Hepatic stellate cell (primary cell): ENCODE measurements around the gene VPS9D1.

Experiments used
- DNase-seq: peaks from one replicate; pipeline ENCODE4 v3.0.0; 2011; ENCODE audit warnings: low spot score

VPS9D1 gene

GRCh38 chr16:89732142-89732917 is 11.6 kb upstream of the VPS9D1 start:
- DNase-seq, result no peak

- DNase-seq, result no peak
Measured at GRCh38 chr16:89730610-89731234, 10.0 kb upstream of the VPS9D1 start.

- DNase-seq, result no peak
Measured at GRCh38 chr16:89729863-89730593, 9.3 kb upstream of the VPS9D1 start.

- no peak for DNase-seq
Measured at GRCh38 chr16:89729293-89729692, 8.6 kb upstream of the VPS9D1 start.

GRCh38 chr16:89727406-89728120 is 6.9 kb upstream of the VPS9D1 start:
- no peak for DNase-seq

GRCh38 chr16:89723279-89724250 is 2.9 kb upstream of the VPS9D1 start:
- no peak for DNase-seq

- no peak for DNase-seq
Measured at GRCh38 chr16:89722392-89723278, 1.9 kb upstream of the VPS9D1 start.

- DNase-seq, result peak; percentile 65
Measured at GRCh38 chr16:89721546-89722391, 1.1 kb upstream of the VPS9D1 start.

GRCh38 chr16:89720551-89720812 is 216 bp downstream of the VPS9D1 start:
- DNase-seq, result no peak

GRCh38 chr16:89717688-89718505 is 2.8 kb downstream of the VPS9D1 start:
- no peak for DNase-seq

GRCh38 chr16:89716916-89717687 is 3.6 kb downstream of the VPS9D1 start:
- no peak for DNase-seq

GRCh38 chr16:89716493-89716892 is 4.2 kb downstream of the VPS9D1 start:
- no peak for DNase-seq

- no peak for DNase-seq
Measured at GRCh38 chr16:89712274-89712781, 8.4 kb downstream of the VPS9D1 start.

GRCh38 chr16:89711601-89712273 is 9.0 kb downstream of the VPS9D1 start:
- DNase-seq, result peak; percentile 78

- DNase-seq, result no peak
Measured at GRCh38 chr16:89710709-89711564, 9.8 kb downstream of the VPS9D1 start.
